Activated CD4-positive, alpha-beta T cell treated with anti-CD3 and anti-CD28 coated beads, Interleukin-2, amount 50 U/mL, for 24 hours (primary cell): ENCODE measurements around the gene RRAS2.

ENCODE experiments used
- DNase-seq, 2 donors: peaks; one replicate each; pipeline ENCODE4 v3.0.0-alpha.2; 2020; ENCODE audit warnings: low read depth in 1 of 2, low spot score in 1 of 2

RRAS2 gene

DNA sequence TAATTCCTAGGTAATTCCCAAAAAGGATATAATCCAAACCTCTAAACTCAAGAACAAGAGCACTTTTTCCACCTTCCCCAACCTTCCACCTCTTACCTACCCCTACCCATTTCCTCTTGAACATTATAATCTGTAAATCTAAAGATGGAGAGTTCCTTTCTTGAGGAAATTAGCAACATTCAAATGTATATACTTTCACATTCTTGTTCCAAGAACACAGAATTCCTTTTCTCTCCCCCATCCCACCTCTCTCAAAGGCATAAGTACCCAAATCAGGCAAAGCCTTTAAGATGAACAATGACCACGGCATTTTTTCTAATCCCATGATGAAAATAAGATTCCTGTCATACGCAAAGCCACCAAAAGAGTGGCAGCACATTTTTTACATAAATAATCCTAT lies 18.3 kb downstream of the RRAS2 start:
- DNase-seq = no peak

DNA sequence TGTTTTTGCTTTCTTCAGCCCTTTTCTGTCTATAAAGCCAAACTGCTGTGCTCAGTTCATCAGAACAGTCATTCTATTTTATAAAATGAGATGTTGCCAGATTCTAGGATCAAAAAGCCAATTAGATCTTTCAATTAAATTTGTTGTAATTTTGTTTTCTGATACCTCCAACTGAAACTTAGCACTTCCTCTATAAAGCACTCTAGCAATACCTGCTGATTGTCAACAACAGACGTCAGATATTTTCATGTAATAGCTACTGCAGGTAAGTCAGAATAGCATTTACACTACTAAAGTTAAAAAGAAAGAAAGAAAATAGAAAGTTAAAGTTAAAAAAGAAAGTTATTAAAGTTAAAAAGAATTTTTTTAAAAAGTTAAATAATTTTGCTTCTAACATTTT lies 19.6 kb downstream of the RRAS2 start:
- DNase-seq = no peak

DNA sequence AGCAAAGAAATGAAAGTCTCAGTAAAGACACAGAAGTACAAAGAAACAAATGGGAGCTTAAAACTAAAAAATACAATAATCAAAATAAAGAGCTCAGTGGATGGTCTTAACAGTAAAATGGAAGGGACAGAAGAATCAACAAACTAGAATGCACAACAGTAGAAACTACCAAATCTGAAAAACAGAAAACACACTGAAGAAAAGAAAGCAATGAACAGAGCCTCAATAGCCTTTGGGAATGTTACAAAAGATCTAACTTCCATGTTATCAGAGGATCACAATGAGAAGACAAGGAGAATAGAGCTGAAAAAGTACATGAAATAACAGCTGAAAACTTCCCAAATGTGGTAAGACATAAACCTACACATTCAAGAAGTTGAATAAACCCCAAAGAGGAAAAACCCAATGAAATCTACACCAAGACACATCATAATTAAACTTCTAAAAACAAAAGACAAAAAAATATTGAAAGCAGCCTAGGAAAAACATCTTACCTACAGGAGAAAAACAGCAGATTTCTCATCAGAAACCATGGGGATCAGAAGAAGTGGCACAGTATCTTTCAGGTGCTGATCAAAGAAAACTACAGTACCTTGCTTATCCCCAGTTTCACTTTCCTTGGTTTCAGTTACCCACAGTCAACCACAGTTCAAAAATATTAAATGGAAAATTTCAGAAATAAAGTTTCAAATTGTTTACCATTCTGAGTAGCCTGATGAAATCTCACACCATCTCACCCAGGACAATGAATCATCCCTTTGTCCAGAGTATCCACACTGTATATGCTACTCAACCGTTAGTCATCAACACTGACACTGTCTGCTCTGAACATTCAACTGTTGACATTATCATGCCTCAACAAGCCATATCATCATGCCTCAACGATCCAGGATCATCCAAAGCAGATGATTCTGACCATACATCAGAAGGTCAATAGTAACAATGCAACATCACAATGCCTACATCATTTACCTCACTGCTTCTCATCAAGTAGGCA lies 22.2 kb downstream of the RRAS2 start:
- DNase-seq = peak in 1 of 2 donors; percentile 41

DNA sequence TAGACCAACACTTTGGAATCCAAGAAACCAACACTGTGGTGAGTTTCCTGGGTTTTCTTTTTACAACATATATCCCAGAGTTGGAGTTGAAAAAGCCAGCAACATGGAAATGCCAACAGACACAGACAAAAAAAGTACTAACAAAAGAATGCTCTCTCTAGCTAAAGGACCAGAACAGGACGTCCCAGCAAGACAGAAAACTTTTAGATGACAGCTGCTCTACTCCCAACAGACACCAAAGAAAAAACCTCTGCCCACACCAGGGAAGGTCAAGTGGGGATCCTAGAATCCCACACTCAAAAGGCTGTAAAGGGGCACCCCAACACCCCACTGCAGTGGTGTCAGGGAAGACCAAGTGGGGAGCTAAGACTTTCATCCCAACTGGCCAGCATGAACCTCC lies 23.3 kb downstream of the RRAS2 start:
- no peak for DNase-seq

DNA sequence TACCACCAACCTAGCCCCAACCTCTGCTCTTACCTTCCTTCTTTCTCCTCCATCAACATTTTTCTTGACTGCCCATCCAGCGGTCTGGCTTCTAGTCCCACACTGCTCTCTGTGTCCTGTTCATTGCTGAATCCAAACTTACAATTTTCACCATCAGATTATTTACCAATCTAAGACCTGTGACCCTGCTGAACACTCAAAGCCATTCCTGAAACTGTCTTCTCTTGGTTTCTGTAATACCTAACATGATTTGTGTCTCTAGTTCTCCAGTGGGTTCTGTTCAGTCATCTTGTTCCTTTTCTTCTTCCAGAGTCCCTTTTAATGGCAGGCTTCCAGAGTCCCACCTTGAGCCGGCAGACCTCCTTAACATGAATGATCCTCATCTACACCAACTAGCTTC lies 24.1 kb downstream of the RRAS2 start:
- DNase-seq = no peak

DNA sequence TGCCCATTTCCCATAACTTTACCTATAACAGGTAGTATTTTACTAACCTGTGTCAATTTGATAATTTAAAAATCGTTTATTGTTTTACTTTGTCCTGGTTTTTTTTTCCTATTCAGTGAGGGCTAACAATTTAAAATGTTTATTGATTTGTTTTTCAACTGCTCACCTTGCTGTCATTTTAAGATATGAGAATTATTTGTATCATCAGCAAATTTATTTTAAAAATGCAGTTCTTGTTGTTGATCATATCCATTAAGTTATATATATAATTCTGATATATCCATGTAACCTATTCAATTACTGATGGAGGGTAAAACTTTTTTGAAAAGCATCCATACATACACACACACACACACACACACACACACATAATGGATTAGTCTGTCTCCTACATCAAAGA lies 24.8 kb downstream of the RRAS2 start:
- no peak for DNase-seq

DNA sequence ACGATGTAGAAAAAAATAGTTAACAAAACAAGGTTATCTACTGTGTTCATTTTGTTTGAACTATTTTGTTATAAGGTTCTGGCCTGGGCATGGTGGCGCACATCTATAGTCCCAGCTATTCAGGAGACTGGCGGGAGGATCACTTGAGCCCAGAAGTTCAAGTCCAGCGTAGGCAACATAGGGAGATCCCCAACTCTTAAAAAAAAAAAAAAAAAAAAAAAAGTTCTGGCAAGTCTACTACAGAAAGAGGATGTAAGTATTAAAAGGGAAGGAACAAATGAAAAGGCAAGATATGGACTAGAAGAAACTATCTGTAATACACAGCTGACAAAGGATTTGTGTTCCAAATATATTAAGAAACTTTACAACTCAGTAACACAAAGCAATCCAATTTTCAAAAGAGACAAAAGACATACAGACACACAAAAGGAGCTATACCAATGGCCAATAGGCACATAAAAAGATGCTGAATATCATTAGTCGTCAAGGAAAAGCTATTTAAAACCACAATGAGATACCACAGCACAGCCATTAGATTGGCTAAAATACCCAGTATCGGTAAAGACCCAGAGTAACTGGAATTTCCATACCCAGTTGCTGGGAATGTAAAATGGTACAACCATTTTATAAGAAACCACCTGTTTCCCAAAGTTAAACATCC lies 27.4 kb downstream of the RRAS2 start:
- DNase-seq = no peak

DNA sequence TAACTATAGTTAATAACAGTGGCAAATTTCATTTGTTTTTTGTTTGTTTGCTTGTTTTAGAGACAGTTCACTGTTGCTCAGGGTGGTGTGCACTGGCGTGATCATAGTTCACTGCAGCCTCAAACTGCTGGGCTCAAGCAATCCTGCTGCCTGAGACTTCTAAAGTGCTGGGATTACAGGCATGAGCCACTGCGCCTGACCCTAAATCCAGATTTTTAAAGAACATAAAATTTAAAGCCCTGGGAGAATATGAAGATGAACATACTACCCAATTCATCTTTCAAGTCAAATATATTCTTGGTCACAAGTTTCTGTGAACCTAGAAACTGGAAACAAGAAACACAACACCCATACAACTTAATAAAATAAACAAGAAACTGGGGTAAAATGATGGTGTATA lies 28.1 kb downstream of the RRAS2 start:
- DNase-seq = no peak

DNA sequence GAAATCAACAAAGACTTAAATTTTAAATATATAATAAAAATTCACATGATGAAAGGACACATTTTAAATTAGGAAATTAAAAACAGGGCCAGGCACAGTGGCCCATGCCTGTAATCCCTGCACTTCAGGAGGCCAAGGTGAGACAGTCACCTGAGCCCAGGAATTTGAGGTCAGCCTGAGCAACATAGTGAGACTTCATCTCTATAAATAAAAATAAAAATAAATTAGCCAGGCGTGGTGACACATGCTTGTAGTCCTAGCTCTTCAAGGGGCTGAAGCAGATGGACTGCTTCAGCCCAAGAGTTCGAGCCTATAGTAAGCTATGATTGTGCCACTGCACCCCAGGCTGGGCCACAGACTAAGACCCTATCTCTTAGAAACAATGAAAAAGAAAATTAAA lies 29.3 kb downstream of the RRAS2 start:
- DNase-seq = no peak

DNA sequence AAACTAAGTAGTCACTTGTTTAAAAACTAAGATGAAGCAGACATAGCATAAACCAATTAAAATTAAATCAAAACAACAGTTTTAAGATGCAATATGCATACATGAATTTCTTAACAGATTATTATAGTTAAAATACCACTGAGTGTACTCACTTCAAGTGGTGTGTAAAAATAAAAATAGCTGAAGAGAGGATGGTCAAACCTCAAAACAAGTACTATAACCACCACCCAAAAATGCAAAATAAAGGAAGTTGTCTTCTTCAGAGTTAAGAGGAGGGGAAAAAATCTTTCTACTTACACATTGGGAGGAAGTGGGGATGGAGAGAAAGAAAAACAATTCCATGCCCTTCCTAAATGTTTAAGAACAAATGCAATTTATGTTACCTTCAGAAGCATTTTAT lies 31.9 kb downstream of the RRAS2 start:
- no peak for DNase-seq

DNA sequence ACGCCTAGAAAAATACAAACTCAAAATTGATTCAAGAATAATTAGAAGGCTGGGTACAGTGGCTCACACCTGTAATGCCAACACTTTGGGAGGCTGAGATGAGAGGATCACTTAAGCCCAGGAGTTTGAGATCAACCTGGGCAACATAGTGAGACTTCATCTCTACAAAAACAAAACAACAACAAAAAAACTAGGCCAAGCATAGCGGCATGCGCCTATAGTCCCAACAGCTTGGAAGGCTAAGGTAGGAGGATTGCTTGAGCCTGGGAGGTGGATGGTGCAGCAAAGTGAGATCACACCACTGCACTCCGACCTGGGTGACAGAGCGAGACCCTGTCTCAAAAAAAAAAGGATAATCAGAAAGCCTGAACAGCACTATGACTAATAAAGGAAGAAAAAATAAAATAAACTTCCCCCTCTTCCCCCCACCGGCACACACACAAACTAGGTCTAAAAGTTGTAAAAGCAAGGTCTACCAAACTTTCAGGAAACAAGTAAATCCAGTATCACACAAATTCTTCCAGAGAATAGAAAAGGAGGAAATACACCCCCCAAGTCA lies 35.8 kb downstream of the RRAS2 start:
- DNase-seq = no peak

DNA sequence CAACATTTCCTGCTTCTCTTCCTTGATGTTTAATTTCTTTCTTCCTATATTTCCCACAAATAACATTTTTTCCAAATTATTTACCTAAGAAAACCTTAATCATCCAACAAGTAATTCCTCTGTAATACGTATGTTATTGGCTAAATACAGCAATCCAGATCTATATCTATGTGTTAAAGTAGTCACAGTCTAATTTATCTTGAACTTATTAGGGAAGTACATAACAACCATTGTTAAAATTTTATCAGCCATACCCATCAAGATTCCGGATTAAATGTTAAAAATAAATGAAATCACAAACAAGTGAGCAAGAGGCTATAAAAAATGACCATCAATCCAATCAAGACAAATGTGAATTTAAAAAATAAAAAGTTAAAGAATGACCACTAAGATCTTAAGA lies 36.5 kb downstream of the RRAS2 start:
- DNase-seq = no peak

DNA sequence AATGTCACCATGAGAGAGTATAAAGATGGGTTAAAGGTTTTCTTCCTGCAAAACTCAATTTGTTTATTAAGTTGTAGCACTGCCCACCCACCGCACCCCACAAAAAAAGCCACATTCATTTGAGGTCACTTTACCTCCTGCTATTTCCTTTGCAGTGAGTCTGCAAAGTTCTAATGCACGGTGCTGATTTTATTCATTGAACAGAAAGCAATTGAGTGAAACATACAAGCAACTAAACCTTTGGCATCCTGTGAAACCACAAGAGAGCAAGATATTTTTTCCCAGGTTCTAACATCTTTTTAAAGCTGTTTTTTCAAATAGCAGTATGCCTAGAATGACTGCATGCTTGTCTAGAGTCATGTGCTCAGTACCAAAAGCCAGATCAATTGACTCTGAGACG lies 39.0 kb downstream of the RRAS2 start:
- no peak for DNase-seq

DNA sequence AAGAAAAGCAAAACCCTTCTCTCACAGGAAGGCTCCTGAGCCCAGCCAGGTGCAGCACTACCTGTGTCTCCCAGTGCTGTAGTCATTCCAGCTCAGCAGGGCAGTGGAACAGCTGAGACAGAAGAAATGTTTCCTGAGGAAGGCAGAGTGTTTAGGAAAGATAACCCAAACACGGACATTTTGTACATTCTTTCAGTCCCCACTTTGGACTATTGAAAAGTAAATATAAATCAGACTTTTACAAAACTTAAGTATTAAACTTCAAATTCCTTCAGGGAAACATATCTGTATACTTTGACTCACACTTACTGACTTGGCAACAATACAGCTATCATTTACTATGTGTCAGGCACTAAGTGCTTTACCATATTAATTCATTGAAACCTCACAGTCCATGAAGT lies 40.4 kb downstream of the RRAS2 start:
- DNase-seq = no peak

DNA sequence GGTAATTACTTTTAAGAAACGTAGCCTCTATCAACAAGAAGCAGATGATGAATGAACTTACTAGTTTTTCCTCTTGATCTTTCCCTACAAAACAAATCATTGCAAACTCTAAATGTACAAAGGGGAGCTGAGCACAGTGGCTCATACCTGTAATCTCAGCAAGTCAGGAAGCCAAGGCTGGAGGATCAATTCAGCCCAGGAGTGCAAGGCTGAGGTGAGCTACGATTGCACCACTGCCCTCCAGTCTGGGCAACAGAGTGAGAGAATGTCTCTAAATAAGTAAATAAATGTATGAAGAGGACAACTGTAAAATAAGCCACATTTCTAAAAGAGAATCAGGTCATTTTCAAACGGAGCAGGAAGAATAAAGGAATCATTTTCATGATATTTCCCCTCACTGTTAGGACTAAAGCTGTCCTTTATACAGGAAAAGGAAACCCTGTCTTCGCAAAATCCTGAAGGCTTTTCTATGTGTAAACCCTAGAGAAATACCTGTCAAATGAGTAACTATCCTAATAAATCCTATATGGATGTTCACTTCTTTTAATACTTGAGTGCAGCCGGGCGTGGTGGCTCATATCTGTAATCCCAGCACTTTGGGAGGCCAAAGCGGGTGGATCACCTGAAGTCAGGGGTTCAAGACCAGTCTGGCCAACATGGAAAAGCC lies 41.2 kb downstream of the RRAS2 start:
- no peak for DNase-seq

DNA sequence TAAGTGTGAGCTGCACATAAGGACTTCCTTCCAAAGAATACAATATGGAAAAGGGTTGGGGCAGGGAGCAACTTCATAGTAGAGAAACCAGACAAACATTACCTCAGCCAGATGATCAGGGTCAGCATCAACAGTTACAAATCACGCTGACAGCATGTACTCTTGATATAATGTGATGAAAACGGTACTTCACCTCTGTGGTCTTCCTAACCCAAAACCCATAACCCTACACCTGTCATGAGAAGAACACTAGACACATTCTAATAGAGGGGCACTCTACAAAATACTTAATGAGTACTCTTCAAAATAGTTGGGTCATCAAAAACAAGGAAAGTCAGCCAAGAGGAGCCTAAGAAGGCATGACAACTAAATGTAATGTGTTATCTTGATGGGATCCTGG lies 43.9 kb downstream of the RRAS2 start:
- DNase-seq = no peak

DNA sequence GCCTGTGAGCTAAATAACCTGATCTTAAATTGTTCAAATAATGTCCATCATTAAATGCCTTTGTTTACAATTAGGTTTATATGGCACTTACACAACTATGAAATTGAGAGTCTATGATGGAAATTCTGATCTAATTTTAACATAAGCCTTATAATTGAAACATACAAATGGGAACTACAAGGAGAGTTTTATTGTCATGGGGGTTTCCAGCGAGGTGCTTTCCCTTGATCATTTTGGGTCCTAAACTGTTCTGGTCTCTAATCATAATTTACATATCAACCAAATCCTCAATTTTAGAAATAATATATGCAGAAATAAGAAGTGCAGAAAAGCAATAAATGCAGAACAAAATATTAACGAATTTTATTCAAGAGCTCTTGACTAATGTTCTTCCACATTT lies 44.9 kb downstream of the RRAS2 start:
- no peak for DNase-seq

DNA sequence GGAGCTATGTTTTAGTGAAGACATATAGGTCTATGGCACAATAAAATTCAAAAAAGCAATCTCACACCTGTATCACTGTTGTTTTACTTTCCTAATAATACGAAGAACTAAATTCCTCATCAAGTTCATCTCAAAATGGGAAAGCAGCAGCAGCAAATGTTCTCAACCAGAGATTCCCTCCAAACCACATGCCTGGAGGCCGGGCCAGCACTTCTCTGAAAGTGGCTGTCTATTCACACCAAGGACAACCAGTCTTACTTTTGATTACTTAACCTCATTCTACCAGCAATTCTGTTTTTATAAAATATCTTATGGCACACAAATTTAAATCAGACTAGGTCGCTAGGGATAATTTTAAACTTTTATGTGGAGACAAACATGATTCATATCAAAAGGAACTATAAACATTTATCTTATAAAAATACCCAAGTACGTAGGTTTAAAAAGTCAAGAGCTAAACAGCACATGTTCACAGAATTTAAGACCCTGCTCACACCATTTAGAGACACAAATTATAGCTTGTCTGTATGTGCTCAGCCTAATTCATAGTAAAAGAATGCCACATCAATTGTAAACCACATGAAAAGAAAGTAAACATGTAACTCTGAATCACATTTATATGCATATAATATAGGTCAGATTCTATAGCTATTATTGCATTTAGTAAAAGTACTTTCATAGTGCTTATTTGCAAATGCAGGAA lies 46.1 kb downstream of the RRAS2 start:
- no peak for DNase-seq

DNA sequence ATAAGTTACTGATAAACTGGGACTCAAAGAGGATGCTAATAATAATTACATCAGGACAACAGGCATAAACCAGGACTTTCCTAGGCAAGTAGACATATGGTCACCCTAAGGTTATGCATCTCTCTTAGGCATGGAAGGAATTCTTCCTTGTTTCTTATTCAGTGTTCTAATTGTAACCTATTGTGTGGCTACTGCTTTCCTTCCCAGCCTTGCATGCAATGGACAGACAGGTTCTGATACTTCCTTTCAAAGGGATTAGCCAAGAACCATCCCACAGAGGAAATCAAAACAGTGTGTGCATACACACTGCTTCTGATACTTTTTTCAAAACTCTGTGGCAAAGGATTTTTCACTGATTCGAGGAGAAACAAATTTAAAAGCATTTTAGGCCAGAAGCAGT lies 48.3 kb downstream of the RRAS2 start:
- no peak for DNase-seq

DNA sequence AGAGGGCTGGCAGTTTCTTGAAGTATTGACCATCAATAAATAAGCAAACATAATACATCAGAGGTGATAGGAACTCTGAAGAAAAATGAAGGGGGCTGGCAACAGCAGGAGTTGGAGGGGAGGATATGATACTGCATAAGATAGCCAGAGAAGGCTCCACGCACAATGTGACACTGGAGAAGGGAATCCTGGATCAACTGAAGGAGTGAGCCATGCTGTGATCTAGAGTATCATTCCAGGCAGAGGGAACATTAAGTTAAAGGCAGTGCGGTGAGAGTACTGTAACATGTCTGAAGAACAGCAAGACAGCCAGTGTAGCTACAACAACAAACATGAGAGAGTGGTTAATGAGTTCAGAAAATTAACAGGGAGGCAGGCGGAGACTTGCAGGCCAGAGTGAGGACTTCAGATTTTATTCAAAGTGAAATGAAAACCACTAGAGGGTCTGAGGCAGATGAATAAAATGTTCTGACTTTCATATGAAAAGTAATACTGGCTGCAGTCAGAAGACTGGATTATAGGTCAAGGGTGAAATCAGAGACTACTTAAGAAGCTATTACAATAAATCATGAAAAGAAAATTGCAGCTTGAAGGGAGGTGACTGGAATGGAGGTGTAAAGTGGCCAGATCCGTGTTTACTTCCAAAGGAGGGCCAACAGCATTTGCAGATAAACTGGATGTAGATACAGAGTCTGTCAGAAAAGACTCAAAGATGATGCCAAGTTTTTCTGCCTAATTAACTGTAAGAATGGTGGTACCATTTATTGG lies 49.4 kb downstream of the RRAS2 start:
- DNase-seq = no peak
